Measurements from ENCODE around the gene DMBT1.

DMBT1 gene

DNA sequence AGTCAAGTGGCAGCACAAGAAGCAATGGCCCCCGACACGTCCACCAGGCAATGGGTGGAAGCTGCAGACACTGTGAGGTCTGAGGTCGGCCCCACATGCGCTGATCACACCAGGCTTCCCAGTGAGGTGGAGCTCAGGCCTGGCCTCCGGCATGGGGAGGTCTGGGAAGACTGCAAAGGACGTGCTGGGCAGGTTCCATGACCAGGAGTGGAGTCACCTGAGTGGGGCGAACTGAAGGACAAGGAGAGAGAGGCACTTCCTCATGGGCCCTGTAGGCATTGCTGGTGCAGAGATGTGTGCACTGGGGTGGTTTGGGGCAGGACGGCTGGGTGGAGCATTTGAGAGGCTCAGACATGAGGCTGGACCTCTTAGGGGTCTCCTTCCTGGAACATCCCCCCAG, 103.9 kb downstream of the DMBT1 start:
- Histone ChIP-seq H3K27me3 (ENCODE audit: insufficient read depth, low read length, poor library complexity) (peaks cover 7% of the 10 kb centered on the region), H3K36me3 (ENCODE audit: insufficient read depth, low read length) (no peaks in the 10 kb centered on the region), H3K4me3 (ENCODE audit: low read depth in 1 of 2, low read length in 2 of 2) (no peak overlapping the region), H3K9me3 (ENCODE audit: insufficient read depth, low read length, severe bottlenecking) (no peaks in the 10 kb centered on the region), H2AFZ (ENCODE audit: low read depth, low read length) (no peak overlapping the region), H3K9ac (ENCODE audit: low read depth, low read length) (no peak overlapping the region), H3K4me2 (ENCODE audit: insufficient read depth, low read length) (no peak overlapping the region), H3K4me1 (ENCODE audit: insufficient read depth, low read length) (no peaks in the 10 kb centered on the region), H3K27ac (ENCODE audit: low read length) (no peak overlapping the region), H4K20me1 (ENCODE audit: insufficient read depth, low read length) (no peaks in the 10 kb centered on the region), H3K79me2 (ENCODE audit: insufficient read depth, low read length) (no peaks in the 10 kb centered on the region)
- DNase-seq = no peak
- ATAC-seq (ENCODE audit: insufficient read depth, low read depth) = no peak
- TF ChIP-seq EZH2 (IDR thresholded peaks at IDR 0.05; ENCODE audit: borderline replicate concordance, low read depth, low read length, severe bottlenecking) = no peak
- TF ChIP-seq, protein P1, sequence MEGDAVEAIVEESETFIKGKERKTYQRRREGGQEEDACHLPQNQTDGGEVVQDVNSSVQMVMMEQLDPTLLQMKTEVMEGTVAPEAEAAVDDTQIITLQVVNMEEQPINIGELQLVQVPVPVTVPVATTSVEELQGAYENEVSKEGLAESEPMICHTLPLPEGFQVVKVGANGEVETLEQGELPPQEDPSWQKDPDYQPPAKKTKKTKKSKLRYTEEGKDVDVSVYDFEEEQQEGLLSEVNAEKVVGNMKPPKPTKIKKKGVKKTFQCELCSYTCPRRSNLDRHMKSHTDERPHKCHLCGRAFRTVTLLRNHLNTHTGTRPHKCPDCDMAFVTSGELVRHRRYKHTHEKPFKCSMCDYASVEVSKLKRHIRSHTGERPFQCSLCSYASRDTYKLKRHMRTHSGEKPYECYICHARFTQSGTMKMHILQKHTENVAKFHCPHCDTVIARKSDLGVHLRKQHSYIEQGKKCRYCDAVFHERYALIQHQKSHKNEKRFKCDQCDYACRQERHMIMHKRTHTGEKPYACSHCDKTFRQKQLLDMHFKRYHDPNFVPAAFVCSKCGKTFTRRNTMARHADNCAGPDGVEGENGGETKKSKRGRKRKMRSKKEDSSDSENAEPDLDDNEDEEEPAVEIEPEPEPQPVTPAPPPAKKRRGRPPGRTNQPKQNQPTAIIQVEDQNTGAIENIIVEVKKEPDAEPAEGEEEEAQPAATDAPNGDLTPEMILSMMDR (IDR thresholded peaks at IDR 0.05; ENCODE audit: borderline replicate concordance, extremely low read depth, low read length, poor library complexity, severe bottlenecking) = no peak

DNA sequence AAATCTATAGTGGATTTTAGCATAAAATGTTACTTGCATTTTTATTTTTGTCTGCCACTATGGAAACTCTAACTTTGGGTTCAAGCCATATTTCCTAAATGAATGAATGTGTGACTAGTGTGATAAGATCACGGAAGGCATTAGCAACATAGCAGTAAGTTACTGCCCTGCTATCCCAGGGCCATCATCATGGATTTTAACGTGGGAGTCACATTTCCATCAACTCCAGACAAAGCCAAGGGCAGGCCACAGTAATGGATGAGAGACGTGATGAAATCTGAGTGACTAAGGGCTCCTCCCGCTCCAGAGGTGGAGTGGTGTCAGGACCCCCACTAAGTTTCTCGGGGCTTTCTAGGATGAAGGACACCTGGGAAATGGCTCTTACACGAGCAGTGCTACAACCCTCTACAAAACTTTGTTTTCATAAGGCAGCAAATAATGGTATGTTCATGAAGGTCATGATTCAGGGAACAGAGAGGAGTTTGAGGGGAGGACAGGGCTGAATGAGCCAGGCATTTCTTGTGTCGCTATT, 104.8 kb downstream of the DMBT1 start:
- Histone ChIP-seq H4K20me1 (ENCODE audit: insufficient read depth, low read length) (no peaks in the 10 kb centered on the region), H3K4me1 (ENCODE audit: insufficient read depth, low read length) (no peaks in the 10 kb centered on the region), H3K79me2 (ENCODE audit: insufficient read depth, low read length) (no peaks in the 10 kb centered on the region), H3K9me3 (ENCODE audit: insufficient read depth, low read length, severe bottlenecking) (no peaks in the 10 kb centered on the region), H3K9ac (ENCODE audit: low read depth, low read length) (no peak overlapping the region), H2AFZ (ENCODE audit: low read depth, low read length) (no peak overlapping the region), H3K36me3 (ENCODE audit: insufficient read depth, low read length) (no peaks in the 10 kb centered on the region), H3K27ac (ENCODE audit: low read length) (no peak overlapping the region), H3K4me2 (ENCODE audit: insufficient read depth, low read length) (no peak overlapping the region), H3K27me3 (ENCODE audit: insufficient read depth, low read length, poor library complexity) (peaks cover 9% of the 10 kb centered on the region), H3K4me3 (ENCODE audit: low read depth in 1 of 2, low read length in 2 of 2) (no peak overlapping the region)
- ATAC-seq (ENCODE audit: insufficient read depth, low read depth) (no peak), DNase-seq (no peak)
- no peak for TF ChIP-seq EZH2 (IDR thresholded peaks at IDR 0.05; ENCODE audit: borderline replicate concordance, low read depth, low read length, severe bottlenecking)
- TF ChIP-seq, protein P1 (IDR thresholded peaks at IDR 0.05; ENCODE audit: borderline replicate concordance, extremely low read depth, low read length, poor library complexity, severe bottlenecking) = no peak

DNA sequence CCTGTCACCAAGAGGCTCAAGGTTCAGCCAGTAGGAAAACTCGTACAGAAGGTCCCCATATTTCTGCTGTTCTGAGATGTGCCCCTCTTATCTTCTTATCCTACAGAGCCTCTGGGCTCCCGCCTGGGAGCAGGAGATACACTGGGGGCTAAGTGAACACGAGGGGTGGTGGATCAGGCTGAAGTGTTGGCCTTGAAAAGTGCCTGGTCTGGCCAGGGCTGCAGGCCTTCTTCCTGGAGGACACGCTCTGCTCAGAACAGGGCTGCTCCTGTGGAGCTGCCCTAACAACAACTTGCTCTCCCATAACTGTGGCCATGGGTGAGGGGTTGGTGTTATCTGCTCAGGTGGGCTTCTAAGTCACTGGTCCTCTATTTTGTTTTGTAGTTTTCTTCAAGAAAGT, 105.4 kb downstream of the DMBT1 start:
- no peak overlapping the region for H3K27ac ChIP-seq (ENCODE audit: low read length)
- no peak for DNase-seq
- H3K79me2 ChIP-seq (ENCODE audit: insufficient read depth, low read length) = no peaks in the 10 kb centered on the region
- ATAC-seq (ENCODE audit: insufficient read depth, low read depth) = no peak
- TF ChIP-seq, protein P1 (IDR thresholded peaks at IDR 0.05; ENCODE audit: borderline replicate concordance, extremely low read depth, low read length, poor library complexity, severe bottlenecking) = no peak
- no peaks in the 10 kb centered on the region for H3K4me1 ChIP-seq (ENCODE audit: insufficient read depth, low read length)
- H3K9me3 ChIP-seq (ENCODE audit: insufficient read depth, low read length, severe bottlenecking) = no peaks in the 10 kb centered on the region
- no peaks in the 10 kb centered on the region for H3K36me3 ChIP-seq (ENCODE audit: insufficient read depth, low read length)
- no peak overlapping the region for H3K9ac ChIP-seq (ENCODE audit: low read depth, low read length)
- H2AFZ ChIP-seq (ENCODE audit: low read depth, low read length) = no peak overlapping the region
- H3K4me2 ChIP-seq (ENCODE audit: insufficient read depth, low read length) = no peak overlapping the region
- H4K20me1 ChIP-seq (ENCODE audit: insufficient read depth, low read length) = no peaks in the 10 kb centered on the region
- H3K27me3 ChIP-seq (ENCODE audit: insufficient read depth, low read length, poor library complexity) = peaks cover 9% of the 10 kb centered on the region
- H3K4me3 ChIP-seq (ENCODE audit: low read depth in 1 of 2, low read length in 2 of 2) = no peak overlapping the region

DNA sequence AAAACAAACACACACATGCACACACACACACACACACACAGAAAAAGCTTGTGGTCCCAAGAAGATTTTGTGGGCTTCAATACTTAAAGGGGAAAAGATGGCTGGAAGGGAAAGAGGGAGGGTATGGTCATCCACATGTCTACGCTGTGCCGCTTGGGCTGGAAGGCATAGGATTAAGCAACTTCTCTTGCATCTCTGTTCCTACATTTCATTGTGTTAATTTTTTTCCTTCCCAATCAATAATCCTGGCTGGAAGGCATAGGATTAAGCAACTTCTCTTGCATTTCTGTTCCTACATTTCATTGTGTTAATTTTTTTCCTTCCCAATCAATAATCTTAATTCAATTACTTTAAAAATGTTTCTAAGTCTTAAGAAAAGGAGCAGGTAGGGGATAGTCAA, 108.5 kb downstream of the DMBT1 start:
- Histone ChIP-seq H2AFZ (ENCODE audit: low read depth, low read length) (no peak overlapping the region), H3K9ac (ENCODE audit: low read depth, low read length) (no peak overlapping the region), H3K79me2 (ENCODE audit: insufficient read depth, low read length) (no peaks in the 10 kb centered on the region), H3K36me3 (ENCODE audit: insufficient read depth, low read length) (no peaks in the 10 kb centered on the region), H3K4me2 (ENCODE audit: insufficient read depth, low read length) (no peak overlapping the region), H3K27me3 (ENCODE audit: insufficient read depth, low read length, poor library complexity) (peaks cover 9% of the 10 kb centered on the region), H3K9me3 (ENCODE audit: insufficient read depth, low read length, severe bottlenecking) (no peaks in the 10 kb centered on the region), H4K20me1 (ENCODE audit: insufficient read depth, low read length) (no peaks in the 10 kb centered on the region), H3K27ac (ENCODE audit: low read length) (no peak overlapping the region), H3K4me1 (ENCODE audit: insufficient read depth, low read length) (no peaks in the 10 kb centered on the region), H3K4me3 (ENCODE audit: low read depth in 1 of 2, low read length in 2 of 2) (no peak overlapping the region)
- no peak for TF ChIP-seq EZH2 (IDR thresholded peaks at IDR 0.05; ENCODE audit: borderline replicate concordance, low read depth, low read length, severe bottlenecking)
- no peak for ATAC-seq (ENCODE audit: insufficient read depth, low read depth)
- DNase-seq = no peak

Data from DND-41 (cell line).